ENCODE measurements around the gene TGM2. TPM values are rescaled to one million over a fixed set of nuclear protein-coding genes. Genes with fewer than 3 reads are reported as not detected.

Gene TGM2
- total RNA-seq, 4 donors from 2014 or later, result 170 to 385 (median 212) TPM

GRCh38 chr20:38091441-38092216 is 73.4 kb downstream of the TGM2 start:
- TF ChIP-seq POLR2A (IDR thresholded peaks at IDR 0.05; ENCODE audit: low read depth) (no peak), POLR2AphosphoS5 (IDR thresholded peaks at IDR 0.05) (no peak), CTCF (IDR thresholded peaks at IDR 0.05) (no peak), EP300 (IDR thresholded peaks at IDR 0.05) (no peak)
- Histone ChIP-seq H3K27ac (replicated peaks in 1 of 4) (peak overlapping the region; percentile 86 to 90 (median 87)), H3K4me3 (no peak overlapping the region), H3K9me3 (no peaks in the 10 kb centered on the region), H3K4me1 (peaks cover 48 to 87% (median 83%) of the 10 kb centered on the region in 4 donors), H3K27me3 (no peaks in the 10 kb centered on the region), H3K36me3 (peaks cover 0 to 42% (median 24%) of the 10 kb centered on the region in 4 donors)
- 27% methylated on average over 6 of the region's 6 CpGs for WGBS
- intact Hi-C loops (cut with DNase I), result no loop called here
- peak; percentile 91 for DNase-seq (ENCODE audit: extremely low spot score)

- Histone ChIP-seq H3K4me3 (no peak overlapping the region), H3K27me3 (no peaks in the 10 kb centered on the region), H3K27ac (replicated peaks in 1 of 4) (peak overlapping the region; percentile 86 to 90 (median 87)), H3K36me3 (peaks cover 0 to 50% (median 29%) of the 10 kb centered on the region in 4 donors), H3K9me3 (no peaks in the 10 kb centered on the region), H3K4me1 (peaks cover 50 to 96% (median 93%) of the 10 kb centered on the region in 4 donors)
- 57% methylated on average over 7 of the region's 7 CpGs for whole genome bisulfite sequencing
- DNase-seq (ENCODE audit: extremely low spot score), result peak; percentile 10
- TF ChIP-seq POLR2AphosphoS5 (IDR thresholded peaks at IDR 0.05) (no peak), EP300 (IDR thresholded peaks at IDR 0.05) (no peak), POLR2A (IDR thresholded peaks at IDR 0.05; ENCODE audit: low read depth) (no peak), CTCF (IDR thresholded peaks at IDR 0.05) (no peak)
- intact Hi-C loops (cut with DNase I), result no loop called here
Measured at GRCh38 chr20:38090061-38090460, 75.0 kb downstream of the TGM2 start.

- H3K4me1 ChIP-seq, result peaks cover 49 to 96% (median 93%) of the 10 kb centered on the region in 4 donors
- H3K9me3 ChIP-seq, result no peaks in the 10 kb centered on the region
- 53% methylated on average over 10 of the region's 10 CpGs for WGBS
- H3K27me3 ChIP-seq, result no peaks in the 10 kb centered on the region
- H3K4me3 ChIP-seq, result no peak overlapping the region
- no peak for DNase-seq (ENCODE audit: extremely low spot score)
- intact Hi-C loops (cut with DNase I), result no loop called here
- TF ChIP-seq POLR2A (IDR thresholded peaks at IDR 0.05; ENCODE audit: low read depth) (no peak), POLR2AphosphoS5 (IDR thresholded peaks at IDR 0.05) (no peak), CTCF (IDR thresholded peaks at IDR 0.05) (no peak), EP300 (IDR thresholded peaks at IDR 0.05) (no peak)
- H3K36me3 ChIP-seq, result peaks cover 0 to 50% (median 29%) of the 10 kb centered on the region in 4 donors
- peak overlapping the region; percentile 86 to 90 (median 87) for H3K27ac ChIP-seq (replicated peaks in 1 of 4)
Measured at GRCh38 chr20:38089500-38089899, 75.6 kb downstream of the TGM2 start.

GRCh38 chr20:38085026-38085425 is 80.0 kb downstream of the TGM2 start:
- Histone ChIP-seq H3K4me1 (peaks cover 34 to 97% (median 91%) of the 10 kb centered on the region in 4 donors), H3K27ac (replicated peaks in 1 of 4) (peak overlapping the region; percentile 86 to 90 (median 87)), H3K9me3 (no peaks in the 10 kb centered on the region), H3K36me3 (peaks cover 0 to 39% (median 25%) of the 10 kb centered on the region in 4 donors), H3K4me3 (peak overlapping the region in 3 of 4 donors; percentile 1 to 13 (median 2)), H3K27me3 (no peaks in the 10 kb centered on the region)
- TF ChIP-seq POLR2AphosphoS5 (IDR thresholded peaks at IDR 0.05) (no peak), POLR2A (IDR thresholded peaks at IDR 0.05; ENCODE audit: low read depth) (no peak), EP300 (IDR thresholded peaks at IDR 0.05) (no peak), CTCF (IDR thresholded peaks at IDR 0.05) (no peak)
- WGBS, result 43% methylated on average over 10 of the region's 10 CpGs
- DNase-seq (ENCODE audit: extremely low spot score), result peak; percentile 90
- intact Hi-C loops (cut with DNase I), result no loop called here

Data from esophagus muscularis mucosa (tissue), 4 donors.